HG02870 (cell line): ENCODE measurements around the gene B4GALT2.
A peak's percentile ranks its signal among the peaks of the same experiment; 100 is the strongest.

ENCODE experiments used
- ATAC-seq: cut with Tn5 transposase; IDR thresholded peaks from one replicate; pipeline ENCODE4 v1.9.1; 2021; ENCODE audit warnings: mild to moderate bottlenecking, moderate library complexity; ENCODE audit not compliant: unreplicated experiment

The B4GALT2 gene

GRCh38 chr1:43969416-43969745 lies 9.6 kb upstream of the B4GALT2 start:
- no peak for ATAC-seq

DNA sequence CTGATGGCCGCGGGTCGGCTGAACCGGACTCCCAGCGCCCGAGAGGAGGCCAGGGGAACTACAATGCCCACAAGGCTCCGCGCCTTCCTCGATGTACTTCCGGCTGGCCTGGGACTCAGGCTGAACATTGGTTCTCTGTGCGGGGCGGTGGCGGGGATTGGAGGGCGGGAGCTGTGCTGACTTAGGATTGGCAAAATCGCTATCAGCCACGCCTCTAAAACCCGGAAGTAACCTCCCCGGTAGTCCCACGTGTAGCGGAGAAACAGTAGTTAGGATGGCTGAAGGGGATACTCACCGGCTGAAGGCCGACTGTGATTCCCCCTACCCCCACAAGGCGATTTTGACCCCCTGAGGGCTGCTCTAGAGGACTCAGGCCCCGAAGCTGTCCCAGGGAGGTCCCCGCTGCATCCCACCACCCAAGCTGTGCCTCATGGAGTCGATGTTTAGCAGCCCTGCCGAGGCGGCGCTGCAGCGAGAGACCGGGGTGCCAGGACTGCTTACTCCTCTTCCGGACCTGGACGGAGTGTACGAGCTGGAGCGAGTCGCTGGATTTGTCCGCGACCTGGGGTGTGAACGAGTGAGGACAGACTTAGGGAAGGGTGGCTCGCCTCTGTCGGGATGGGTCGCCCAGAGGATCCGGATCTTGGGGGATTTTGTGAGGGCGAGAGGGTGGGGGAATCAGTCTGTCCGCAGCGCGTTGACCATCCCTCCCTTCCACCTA lies 9.1 kb upstream of the B4GALT2 start, which contains the start of gene DPH2:
TSS of gene DPH2 (plus strand) at position 265 of the 721 bp plus-strand sequence. CDS start at position 431, 166 bp downstream.
- peak; percentile 74 for ATAC-seq

DNA sequence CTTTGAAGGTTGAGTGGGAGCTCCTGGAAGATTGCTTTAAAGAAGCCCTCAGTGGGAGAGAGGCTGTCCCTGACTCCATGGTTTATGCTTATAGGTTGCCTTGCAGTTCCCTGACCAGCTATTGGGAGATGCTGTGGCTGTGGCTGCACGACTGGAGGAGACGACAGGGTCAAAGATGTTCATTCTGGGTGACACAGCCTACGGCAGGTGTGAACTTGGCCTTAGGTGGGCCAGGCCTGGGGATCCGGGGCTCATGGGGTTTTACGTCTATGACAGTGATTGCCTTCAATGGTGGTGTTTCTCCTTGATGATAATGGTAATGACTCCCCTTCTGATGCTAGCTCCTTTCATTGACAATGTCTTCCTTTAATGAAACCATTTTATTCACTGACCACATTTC lies 8.5 kb upstream of the B4GALT2 start:
- no peak for ATAC-seq

DNA sequence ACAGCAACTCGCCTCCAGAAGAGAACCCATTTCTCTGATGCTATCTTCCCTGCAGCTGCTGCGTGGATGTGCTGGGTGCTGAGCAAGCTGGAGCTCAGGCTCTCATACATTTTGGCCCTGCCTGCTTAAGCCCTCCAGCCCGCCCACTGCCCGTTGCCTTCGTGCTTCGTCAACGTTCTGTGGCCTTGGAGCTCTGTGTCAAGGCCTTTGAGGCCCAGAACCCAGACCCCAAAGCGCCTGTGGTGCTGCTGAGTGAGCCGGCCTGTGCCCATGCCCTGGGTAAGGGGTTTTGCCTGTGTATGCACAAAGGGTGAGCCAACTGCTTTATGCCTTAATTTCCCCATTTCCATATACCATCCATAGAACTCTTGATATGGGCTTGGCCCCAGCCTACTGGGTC lies 8.1 kb upstream of the B4GALT2 start:
- no peak for ATAC-seq

GRCh38 chr1:43971336-43971980 lies 7.6 kb upstream of the B4GALT2 start:
- no peak for ATAC-seq

DNA sequence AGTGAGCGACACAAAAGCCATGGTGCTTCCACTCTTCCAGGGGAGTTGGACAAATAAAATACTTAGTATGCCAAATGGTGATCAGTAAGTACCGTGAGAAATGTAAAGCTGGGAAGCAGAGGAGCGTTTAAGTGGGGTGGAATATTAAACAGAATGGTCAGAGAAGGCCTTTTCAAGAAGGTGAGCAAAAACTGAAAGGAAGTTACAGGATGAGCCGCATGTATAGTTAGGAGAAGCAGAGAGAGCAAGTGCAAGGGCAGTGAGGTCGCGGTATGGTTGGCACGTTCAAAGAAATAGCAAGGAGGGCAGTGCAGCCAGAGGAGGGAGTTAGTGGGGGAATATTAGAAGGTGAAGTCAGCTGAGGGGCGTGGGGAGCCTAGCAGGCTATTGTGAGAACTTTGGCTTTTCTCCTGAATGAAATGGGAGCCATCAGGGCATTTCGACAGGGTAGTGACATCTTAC lies 5.0 kb upstream of the B4GALT2 start:
- no peak for ATAC-seq

DNA sequence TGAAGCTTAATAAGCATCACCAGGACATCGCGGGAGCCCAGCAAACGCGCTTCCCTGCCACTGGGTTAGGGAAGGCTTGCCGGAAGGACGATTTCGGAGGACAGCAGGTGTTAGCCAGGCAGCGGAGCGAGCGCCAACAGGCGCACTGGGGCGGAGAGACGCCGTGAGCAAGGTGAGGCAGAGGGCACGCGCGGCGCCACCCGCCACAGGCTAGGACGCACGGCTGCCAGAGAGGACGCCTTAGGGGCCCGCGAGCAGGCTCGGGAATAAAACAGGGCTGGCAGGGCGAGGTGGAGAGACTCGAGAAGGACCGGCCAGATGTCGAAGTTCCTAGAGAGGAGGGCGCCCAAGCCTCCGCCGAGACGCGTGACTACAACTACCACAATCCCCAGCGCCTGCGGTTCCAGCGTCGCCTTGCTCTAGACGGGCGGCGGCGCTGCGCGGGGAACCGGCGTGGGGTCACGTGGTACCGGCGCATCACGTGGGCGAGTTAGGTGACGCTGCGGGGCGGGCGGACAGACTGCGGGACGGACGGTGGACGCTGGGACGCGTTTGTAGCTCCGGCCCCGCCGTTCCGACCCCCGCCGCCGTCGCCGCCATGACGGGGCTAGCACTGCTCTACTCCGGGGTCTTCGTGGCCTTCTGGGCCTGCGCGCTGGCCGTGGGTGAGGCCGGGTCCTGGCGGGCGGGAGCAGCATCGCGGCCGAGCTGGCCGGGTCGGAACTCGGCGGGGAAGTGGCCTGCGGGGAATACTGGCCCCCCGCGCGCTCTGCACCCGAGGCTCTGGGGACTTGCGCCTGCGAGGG lies 4.4 kb upstream of the B4GALT2 start, which contains the start of gene ATP6V0B:
TSS of gene ATP6V0B (plus strand) at position 518 of the 806 bp plus-strand sequence. CDS start at position 599, 81 bp downstream.
- peak; percentile 61 for ATAC-seq

DNA sequence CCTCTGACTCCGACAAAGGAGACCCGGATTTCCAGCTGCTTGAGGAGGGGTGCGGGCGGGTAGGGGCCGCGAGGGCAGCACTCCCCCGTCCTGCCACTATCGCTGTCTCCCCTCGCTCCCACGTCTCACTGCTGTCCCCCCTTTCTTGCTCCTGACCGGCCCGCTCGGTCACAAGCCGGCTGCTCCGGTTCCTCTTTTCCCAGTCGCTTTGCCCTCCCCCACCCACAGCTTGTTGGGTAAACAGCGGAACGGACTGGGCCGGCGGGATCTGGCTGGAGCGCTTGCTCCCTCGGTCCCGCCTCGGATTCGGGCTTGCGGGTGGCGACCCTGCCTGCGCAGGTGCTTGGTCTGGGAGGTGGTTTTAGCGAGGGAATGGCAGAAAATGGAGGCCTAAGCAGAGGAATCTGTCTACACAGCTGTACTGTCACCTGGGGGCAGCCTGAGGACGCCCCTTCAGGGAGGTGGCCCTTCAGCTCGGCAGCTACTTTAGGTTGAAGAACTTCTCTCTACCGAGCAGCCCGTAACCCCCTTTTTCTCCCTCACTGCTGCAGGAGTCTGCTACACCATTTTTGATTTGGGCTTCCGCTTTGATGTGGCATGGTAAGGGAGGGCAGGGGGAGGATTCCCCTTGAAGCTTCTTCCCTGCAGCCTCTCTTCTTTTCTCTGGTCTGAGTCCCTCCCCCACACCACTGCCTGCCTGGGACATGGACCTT lies 3.6 kb upstream of the B4GALT2 start:
- ATAC-seq, result no peak

DNA sequence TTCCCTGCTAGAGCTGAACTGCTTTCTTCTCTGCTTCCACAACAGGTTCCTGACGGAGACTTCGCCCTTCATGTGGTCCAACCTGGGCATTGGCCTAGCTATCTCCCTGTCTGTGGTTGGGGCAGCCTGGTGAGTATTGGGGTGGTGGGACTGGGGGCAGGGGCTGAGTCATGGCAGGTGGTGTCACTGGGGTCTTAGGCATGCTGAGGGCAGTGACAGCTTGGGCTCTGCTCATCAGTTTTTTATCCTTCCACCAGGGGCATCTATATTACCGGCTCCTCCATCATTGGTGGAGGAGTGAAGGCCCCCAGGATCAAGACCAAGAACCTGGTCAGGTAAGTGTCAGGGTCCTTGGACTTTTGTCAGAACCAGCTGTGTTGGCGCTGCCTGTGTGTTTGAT lies 3.0 kb upstream of the B4GALT2 start:
- no peak for ATAC-seq

DNA sequence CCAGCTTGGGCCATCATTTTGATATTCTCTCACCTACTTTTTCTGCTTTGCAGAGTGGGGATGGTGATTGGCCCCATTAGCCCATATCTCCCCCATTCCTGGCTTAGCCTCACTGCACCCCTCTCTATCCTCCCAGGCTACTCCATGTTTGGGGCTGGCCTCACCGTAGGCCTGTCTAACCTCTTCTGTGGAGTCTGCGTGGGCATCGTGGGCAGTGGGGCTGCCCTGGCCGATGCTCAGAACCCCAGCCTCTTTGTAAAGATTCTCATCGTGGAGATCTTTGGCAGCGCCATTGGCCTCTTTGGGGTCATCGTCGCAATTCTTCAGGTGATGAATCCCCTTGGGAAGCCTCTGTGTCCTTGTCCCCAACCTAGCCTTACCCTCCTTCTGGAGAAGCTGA lies 2.1 kb upstream of the B4GALT2 start:
- no peak for ATAC-seq

DNA sequence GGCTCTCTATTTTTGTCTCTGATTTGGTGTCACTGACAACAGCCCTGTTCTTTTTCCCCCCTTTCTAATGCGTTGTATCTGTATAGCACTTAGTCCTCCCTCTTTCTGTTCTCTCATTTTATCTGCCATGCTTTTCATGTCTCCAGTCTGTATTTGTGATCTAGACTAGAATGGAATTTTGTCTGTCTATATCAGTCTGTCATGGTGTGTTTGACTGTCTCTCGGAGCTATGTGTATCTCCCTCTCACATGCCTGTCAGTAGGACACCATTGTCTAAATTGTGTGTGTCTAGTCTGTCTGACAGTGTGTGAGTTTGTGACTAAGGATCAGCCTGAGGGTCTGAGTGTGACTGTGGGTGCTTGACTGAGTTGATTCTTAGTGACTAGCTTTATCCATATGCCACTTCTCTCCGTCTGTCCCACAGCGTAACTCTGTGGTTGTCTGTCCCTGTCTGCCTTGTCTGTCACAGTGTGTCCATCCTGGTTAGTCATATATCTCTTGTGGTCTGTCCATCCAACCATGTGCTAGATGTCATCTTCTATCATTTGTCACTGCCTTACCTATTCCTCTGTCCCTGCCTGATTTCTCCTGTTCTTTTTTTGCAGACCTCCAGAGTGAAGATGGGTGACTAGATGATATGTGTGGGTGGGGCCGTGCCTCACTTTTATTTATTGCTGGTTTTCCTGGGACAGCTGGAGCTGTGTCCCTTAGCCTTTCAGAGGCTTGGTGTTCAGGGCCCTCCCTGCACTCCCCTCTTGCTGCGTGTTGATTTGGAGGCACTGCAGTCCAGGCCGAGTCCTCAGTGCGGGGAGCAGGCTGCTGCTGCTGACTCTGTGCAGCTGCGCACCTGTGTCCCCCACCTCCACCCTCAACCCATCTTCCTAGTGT lies 1.4 kb upstream of the B4GALT2 start:
- ATAC-seq, result no peak

DNA sequence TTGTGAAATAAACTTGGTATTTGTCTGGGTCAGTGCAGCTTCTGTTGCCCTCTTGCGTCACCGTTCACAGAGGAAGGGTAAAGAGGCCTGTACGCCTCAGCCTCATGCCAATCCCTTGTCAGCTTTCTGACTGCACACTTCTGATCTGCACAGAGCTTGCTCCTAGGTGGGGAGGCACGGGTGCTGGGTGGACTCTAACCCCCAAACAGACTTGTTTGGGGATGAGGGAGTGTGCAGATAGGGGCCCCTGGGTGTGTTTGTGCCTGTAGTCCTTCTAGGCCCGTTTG lies 803 bp upstream of the B4GALT2 start:
- no peak for ATAC-seq

DNA sequence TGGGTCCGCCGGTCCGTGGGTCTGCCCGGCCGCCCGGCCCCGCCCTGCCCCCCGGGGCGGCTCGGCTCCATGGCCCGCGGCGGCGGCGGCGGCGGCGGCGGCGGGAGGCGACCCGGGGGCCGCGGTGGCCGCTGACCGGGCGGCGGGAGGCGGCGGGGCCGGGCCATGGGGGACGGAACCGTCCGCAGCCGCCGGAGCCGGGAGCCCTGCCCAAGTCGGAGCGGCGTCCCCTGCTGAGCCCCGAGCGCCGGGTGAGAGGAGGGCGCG lies 184 bp downstream of the B4GALT2 start:
- ATAC-seq, result no peak

GRCh38 chr1:43979528-43980254 lies 681 bp downstream of the B4GALT2 start:
- ATAC-seq, result no peak

GRCh38 chr1:43980255-43981134 lies 1.5 kb downstream of the B4GALT2 start:
- no peak for ATAC-seq

DNA sequence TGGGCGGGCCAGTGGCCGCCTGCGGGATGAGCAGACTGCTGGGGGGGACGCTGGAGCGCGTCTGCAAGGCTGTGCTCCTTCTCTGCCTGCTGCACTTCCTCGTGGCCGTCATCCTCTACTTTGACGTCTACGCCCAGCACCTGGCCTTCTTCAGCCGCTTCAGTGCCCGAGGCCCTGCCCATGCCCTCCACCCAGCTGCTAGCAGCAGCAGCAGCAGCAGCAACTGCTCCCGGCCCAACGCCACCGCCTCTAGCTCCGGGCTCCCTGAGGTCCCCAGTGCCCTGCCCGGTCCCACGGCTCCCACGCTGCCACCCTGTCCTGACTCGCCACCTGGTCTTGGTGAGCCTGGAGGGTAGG lies 2.1 kb downstream of the B4GALT2 start:
- ATAC-seq, result no peak

GRCh38 chr1:43981636-43982035 lies 2.6 kb downstream of the B4GALT2 start:
- ATAC-seq, result no peak

GRCh38 chr1:43982241-43982640 lies 3.2 kb downstream of the B4GALT2 start:
- ATAC-seq, result no peak

DNA sequence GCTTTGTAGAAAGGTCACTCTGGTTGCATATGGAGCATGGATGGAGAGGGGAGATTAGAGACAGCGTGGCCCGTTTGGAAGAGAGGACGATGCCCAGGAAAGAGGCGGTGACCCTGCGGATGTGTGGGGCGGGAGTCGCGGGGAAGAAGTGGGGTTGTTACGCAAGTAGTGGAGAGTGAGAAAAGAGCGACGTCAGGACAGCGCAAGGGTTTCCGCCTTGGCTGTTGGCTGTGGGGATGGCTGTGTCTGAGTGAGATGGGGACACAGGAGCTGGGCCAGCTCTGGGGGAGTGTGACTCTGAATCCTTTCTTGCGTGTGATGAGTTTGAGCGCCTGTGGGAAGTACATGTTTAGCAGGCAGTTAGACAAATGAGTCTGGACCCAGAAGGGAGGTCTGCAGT lies 3.8 kb downstream of the B4GALT2 start:
- ATAC-seq, result no peak
